Upper lobe of left lung (tissue), 6 donors: Measurements from ENCODE around the gene SCGB3A1. TPM values are rescaled to one million over a fixed set of nuclear protein-coding genes. Genes with fewer than 3 reads are reported as not detected.

Source experiments
- ATAC-seq, 2 donors: fragments of 200-7000 bp; cut with Tn5 transposase; one replicate each; pipeline ENCODE4 v1.9.1; 2022; ENCODE audit warnings: mild to moderate bottlenecking in 2 of 2, moderate library complexity in 2 of 2; ENCODE audit not compliant: low FRiP score in 2 of 2
- DNase-seq, 2 donors: peaks; one replicate each; pipeline ENCODE4 v3.0.0-alpha.2; 2019 to 2020
- H3K27ac ChIP-seq, 4 donors: fragments of 200-600 bp; sonication (generic); one replicate each; pipeline ENCODE4 v1.5.1; 2016 to 2019
- H3K27me3 ChIP-seq, 4 donors: fragments of 200-600 bp; sonication (generic); one replicate each; pipeline ENCODE4 v1.5.1; 2017 to 2019
- H3K36me3 ChIP-seq, 4 donors: fragments of 200-600 bp; sonication (generic); one replicate each; pipeline ENCODE4 v1.5.1; 2016 to 2019
- H3K4me1 ChIP-seq, 4 donors: fragments of 200-600 bp; sonication (generic); one replicate each; pipeline ENCODE4 v1.5.1; 2018 to 2019
- H3K4me3 ChIP-seq, 4 donors: fragments of 200-600 bp; sonication (generic); one replicate each; pipeline ENCODE4 v1.5.1; 2017 to 2019; ENCODE audit warnings: mild to moderate bottlenecking in 2 of 4, moderate library complexity in 1 of 4
- H3K9me3 ChIP-seq, 4 donors: fragments of 200-600 bp; sonication (generic); one replicate each; pipeline ENCODE4 v1.5.1; 2018 to 2019
- EP300 ChIP-seq, 4 donors: sonication (generic); formaldehyde crosslinking; IDR thresholded peaks; one replicate each; pipeline ENCODE4 v1.5.1; 2017; ENCODE audit warnings: antibody characterized with exemption in 4 of 4, control low read depth in 2 of 4
- POLR2A ChIP-seq, 4 donors: fragments of 450-650 bp; IDR thresholded peaks; one replicate each; pipeline ENCODE4 v1.5.1; 2016 to 2017; ENCODE audit warnings: antibody characterized with exemption in 4 of 4, mild to moderate bottlenecking in 2 of 4
- POLR2AphosphoS5 ChIP-seq, 2 donors: sonication (generic); formaldehyde crosslinking; IDR thresholded peaks; one replicate each; pipeline ENCODE4 v1.5.1; 2017; ENCODE audit warnings: antibody characterized with exemption in 2 of 2
- WGBS, 2 donors: methylation state at CpG; one replicate each; pipeline ENCODE4 v1.1.5; 2017 to 2018; 5-methylcytosine and 5-hydroxymethylcytosine counted together
- total RNA-seq, 6 donors: library from RNA; depleted of rRNA in 4 of 6; stranded (reverse); fragments of >200 nt in 4 of 6; gene quantifications; one replicate each; pipeline versions ENCODE4 v1.1.0 to v1.2.1, GENCODE V29; 2016 to 2021
- TF ChIP-seq, protein P1 (sequence below), 6 experiments: fragments of 450-650 bp in 4 of 6; fragments of 200-600 bp in 2 of 6; sonication (generic) in 2 of 6; IDR thresholded peaks; one replicate each; pipeline ENCODE4 v1.5.1; 2016 to 2019; ENCODE audit warnings: antibody characterized with exemption in 6 of 6
- donor health status: DM: no; HTN: no; CAD: no; lungs with moderate emphysema.
- donor health status: DM: no; HTN: yes; CAD: no; lungs with severe emphysema.

The SCGB3A1 gene
- total RNA-seq, 6 donors from 2014 or later: 232 to 940 (median 596) TPM

DNA sequence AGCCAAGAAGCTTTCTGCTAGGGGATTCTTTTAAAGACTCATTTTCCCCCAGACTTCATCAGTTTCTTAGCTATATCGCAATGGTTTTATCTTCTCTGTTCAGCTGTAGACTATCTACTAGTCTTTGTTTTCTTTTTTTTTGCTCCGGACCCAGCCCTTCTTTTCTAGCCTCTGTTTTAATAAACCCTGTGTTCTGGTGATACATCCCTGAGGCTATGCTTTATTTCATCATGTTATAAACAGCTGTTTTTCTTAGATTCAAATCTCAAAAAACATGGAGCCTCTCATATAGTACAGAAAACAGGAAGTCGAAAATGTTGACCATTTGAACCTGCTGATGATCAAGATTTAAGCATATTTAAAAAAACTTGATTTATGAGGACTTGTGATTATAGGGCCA is 37.8 kb downstream of the SCGB3A1 start:
- no peak overlapping the region for H3K4me3 ChIP-seq
- H3K27ac ChIP-seq: no peak overlapping the region
- TF ChIP-seq, protein P1, sequence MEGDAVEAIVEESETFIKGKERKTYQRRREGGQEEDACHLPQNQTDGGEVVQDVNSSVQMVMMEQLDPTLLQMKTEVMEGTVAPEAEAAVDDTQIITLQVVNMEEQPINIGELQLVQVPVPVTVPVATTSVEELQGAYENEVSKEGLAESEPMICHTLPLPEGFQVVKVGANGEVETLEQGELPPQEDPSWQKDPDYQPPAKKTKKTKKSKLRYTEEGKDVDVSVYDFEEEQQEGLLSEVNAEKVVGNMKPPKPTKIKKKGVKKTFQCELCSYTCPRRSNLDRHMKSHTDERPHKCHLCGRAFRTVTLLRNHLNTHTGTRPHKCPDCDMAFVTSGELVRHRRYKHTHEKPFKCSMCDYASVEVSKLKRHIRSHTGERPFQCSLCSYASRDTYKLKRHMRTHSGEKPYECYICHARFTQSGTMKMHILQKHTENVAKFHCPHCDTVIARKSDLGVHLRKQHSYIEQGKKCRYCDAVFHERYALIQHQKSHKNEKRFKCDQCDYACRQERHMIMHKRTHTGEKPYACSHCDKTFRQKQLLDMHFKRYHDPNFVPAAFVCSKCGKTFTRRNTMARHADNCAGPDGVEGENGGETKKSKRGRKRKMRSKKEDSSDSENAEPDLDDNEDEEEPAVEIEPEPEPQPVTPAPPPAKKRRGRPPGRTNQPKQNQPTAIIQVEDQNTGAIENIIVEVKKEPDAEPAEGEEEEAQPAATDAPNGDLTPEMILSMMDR (IDR thresholded peaks at IDR 0.05): no peak
- no peak for TF ChIP-seq POLR2A (IDR thresholded peaks at IDR 0.05)
- no peak for TF ChIP-seq POLR2AphosphoS5 (IDR thresholded peaks at IDR 0.05)
- no peak for TF ChIP-seq EP300 (IDR thresholded peaks at IDR 0.05)
- ATAC-seq (no peak), DNase-seq (no peak)
- WGBS, 2 donors: 90 to 96% methylated on average over 3 of the region's 3 CpGs
- peaks cover 0 to 43% (median 15%) of the 10 kb centered on the region in 4 donors for H3K36me3 ChIP-seq
- H3K4me1 ChIP-seq: peaks cover 0 to 7% (median 0%) of the 10 kb centered on the region in 4 donors
- H3K27me3 ChIP-seq: no peaks in the 10 kb centered on the region
- H3K9me3 ChIP-seq: no peaks in the 10 kb centered on the region

DNA sequence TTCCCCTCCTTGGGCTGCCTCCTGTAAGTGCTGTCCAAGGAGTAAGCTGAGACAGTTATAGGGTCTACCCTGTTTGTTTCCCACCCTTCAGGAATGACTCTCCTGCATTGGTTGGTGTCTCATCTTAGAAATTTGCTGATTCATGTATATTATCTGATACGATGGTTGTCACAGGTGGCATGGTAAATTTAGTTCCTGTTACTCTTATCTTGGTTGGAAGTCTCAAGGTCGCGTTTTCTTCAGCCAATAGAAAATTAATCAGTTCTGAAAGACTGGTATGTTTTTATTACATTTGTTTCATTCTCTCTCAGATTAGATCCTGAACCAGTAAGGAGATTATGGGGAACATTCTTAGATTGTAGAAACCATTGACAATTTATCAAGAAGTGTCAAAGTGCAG is 42.7 kb downstream of the SCGB3A1 start:
- Histone ChIP-seq H3K4me3 (no peak overlapping the region), H3K36me3 (peaks cover 0 to 32% (median 15%) of the 10 kb centered on the region in 4 donors), H3K4me1 (no peaks in the 10 kb centered on the region), H3K27ac (no peak overlapping the region), H3K27me3 (no peaks in the 10 kb centered on the region), H3K9me3 (no peaks in the 10 kb centered on the region)
- no peak for DNase-seq
- WGBS, 2 donors: 77 to 80% methylated on average over 3 of the region's 3 CpGs
- no peak for ATAC-seq
- TF ChIP-seq EP300 (IDR thresholded peaks at IDR 0.05): no peak
- no peak for TF ChIP-seq POLR2AphosphoS5 (IDR thresholded peaks at IDR 0.05)
- TF ChIP-seq POLR2A (IDR thresholded peaks at IDR 0.05): no peak
- TF ChIP-seq, protein P1 (IDR thresholded peaks at IDR 0.05): no peak

DNA sequence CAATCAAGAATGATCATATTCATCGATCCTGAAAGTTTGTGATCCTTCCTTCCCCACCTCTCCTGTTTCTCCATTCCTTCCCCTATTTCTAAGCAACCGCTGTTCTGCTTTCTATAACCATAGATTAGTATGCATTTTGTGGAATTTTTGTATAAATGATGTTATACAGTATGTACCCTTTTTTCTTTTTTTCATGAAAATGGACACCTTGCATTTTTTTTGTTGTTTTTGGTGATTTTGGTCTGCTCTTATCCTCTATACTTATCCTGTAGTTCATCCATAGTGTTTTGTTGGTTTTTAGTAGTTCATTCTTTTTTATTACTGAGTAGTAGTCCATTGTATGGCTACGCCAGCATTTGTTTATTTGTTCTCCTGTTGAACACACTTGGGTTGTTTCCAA is 46.1 kb downstream of the SCGB3A1 start:
- Histone ChIP-seq H3K9me3 (no peaks in the 10 kb centered on the region), H3K4me1 (no peaks in the 10 kb centered on the region), H3K27me3 (no peaks in the 10 kb centered on the region), H3K36me3 (peaks cover 0 to 16% (median 3%) of the 10 kb centered on the region in 4 donors), H3K4me3 (no peak overlapping the region), H3K27ac (no peak overlapping the region)
- ATAC-seq (no peak), DNase-seq (no peak)
- 93 to 94% methylated on average over 3 of the region's 3 CpGs for WGBS, 2 donors
- TF ChIP-seq EP300 (IDR thresholded peaks at IDR 0.05): no peak
- TF ChIP-seq, protein P1 (IDR thresholded peaks at IDR 0.05): no peak
- TF ChIP-seq POLR2AphosphoS5 (IDR thresholded peaks at IDR 0.05): no peak
- no peak for TF ChIP-seq POLR2A (IDR thresholded peaks at IDR 0.05)

DNA sequence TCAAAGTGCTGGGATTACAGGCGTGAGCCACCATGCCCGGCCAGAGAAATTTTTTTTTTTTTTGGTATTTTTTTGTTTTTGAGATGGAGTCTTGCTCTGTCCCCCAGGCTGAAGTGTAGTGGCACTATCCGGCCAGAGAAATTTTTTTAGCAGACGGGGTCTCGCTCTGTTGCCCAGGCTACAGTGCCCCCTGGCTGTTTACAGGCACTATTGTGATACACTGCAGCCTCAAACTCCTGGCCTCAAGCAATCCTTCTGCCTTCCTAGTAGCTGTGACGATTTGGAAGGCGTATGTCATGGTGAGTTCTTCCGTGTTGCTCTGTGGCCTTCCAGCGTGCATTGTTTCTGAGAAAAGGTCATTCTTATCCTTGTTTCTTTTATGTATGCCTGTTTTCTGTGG is 49.6 kb downstream of the SCGB3A1 start:
- TF ChIP-seq POLR2A (IDR thresholded peaks at IDR 0.05): no peak
- TF ChIP-seq EP300 (IDR thresholded peaks at IDR 0.05): no peak
- TF ChIP-seq POLR2AphosphoS5 (IDR thresholded peaks at IDR 0.05): no peak
- TF ChIP-seq, protein P1 (IDR thresholded peaks at IDR 0.05): no peak
- Histone ChIP-seq H3K27me3 (no peaks in the 10 kb centered on the region), H3K4me3 (no peak overlapping the region), H3K4me1 (no peaks in the 10 kb centered on the region), H3K36me3 (peaks cover 0 to 9% (median 0%) of the 10 kb centered on the region in 4 donors), H3K27ac (no peak overlapping the region), H3K9me3 (no peaks in the 10 kb centered on the region)
- no peak for DNase-seq
- ATAC-seq: no peak
- WGBS, 2 donors: 95 to 97% methylated on average over 9 of the region's 9 CpGs

Other genes with a start within 250 kb of the SCGB3A1 start
- 10 to 100 TPM in 4 of 6 donors, 1 to 10 TPM in 2; 6.8 to 35.4 (median 18.0) TPM for gene GFPT2, start 238.2 kb downstream of the SCGB3A1 start, total RNA-seq
- 10 to 100 TPM in 5 of 6 donors, 1 to 10 TPM in 1; 9.7 to 27.8 (median 18.2) TPM for gene CNOT6, start 97.1 kb downstream of the SCGB3A1 start, total RNA-seq
- 10 to 100 TPM; 11.7 to 34.0 (median 21.2) TPM for gene FLT4, start 58.1 kb upstream of the SCGB3A1 start, total RNA-seq
- gene OR2Y1, start 148.6 kb upstream of the SCGB3A1 start, total RNA-seq: not detected
- 100 to 1,000 TPM; 148 to 392 (median 277) TPM for gene MGAT1, start 211.3 kb upstream of the SCGB3A1 start, total RNA-seq